ENCODE measurements around the gene HBS1L. TPM values are rescaled to one million over a fixed set of nuclear protein-coding genes. Genes with fewer than 3 reads are reported as not detected.

Gene HBS1L
- total RNA-seq, 3 donors from 2014 or later (not counting 1 experiment from before 2014, with no cell fraction given): 75.3 to 82.2 (median 80.1) TPM

GRCh38 chr6:134945045-134945444 lies 109.6 kb downstream of the HBS1L start:
- Histone ChIP-seq H3K9me3 (ENCODE audit: control insufficient read depth, insufficient read depth, low read length) (no peaks in the 10 kb centered on the region), H3K36me3 (ENCODE audit: control insufficient read depth, insufficient read depth, low read length) (no peaks in the 10 kb centered on the region), H3K4me3 (ENCODE audit: low read length) (no peak overlapping the region), H3K27me3 (ENCODE audit: control insufficient read depth, insufficient read depth, low read length) (no peaks in the 10 kb centered on the region), H3K4me1 (ENCODE audit: control insufficient read depth, insufficient read depth, low read length) (no peaks in the 10 kb centered on the region), H3K27ac (ENCODE audit: low read length) (no peak overlapping the region)
- Mint-ChIP-seq H3K4me1 (no peaks in the 10 kb centered on the region), H3K4me3 (no peak overlapping the region), H3K27ac (no peak overlapping the region), H3K36me3 (no peaks in the 10 kb centered on the region), H3K9me3 (no peaks in the 10 kb centered on the region), H3K27me3 (ENCODE audit: low read depth in 2 of 2) (no peaks in the 10 kb centered on the region)
- no peak for TF ChIP-seq CTCF (IDR thresholded peaks at IDR 0.05)
- intact Hi-C loops (cut with micrococcal nuclease): no loop called here
- ATAC-seq: no peak
- no peak for DNase-seq

- H3K4me1 ChIP-seq (ENCODE audit: control insufficient read depth, insufficient read depth, low read length): no peaks in the 10 kb centered on the region
- DNase-seq (no peak), ATAC-seq (no peak)
- H3K36me3 Mint-ChIP-seq: no peaks in the 10 kb centered on the region
- H3K4me3 Mint-ChIP-seq: no peak overlapping the region
- no peaks in the 10 kb centered on the region for H3K9me3 Mint-ChIP-seq
- H3K27me3 ChIP-seq (ENCODE audit: control insufficient read depth, insufficient read depth, low read length): no peaks in the 10 kb centered on the region
- H3K27ac Mint-ChIP-seq: no peak overlapping the region
- H3K4me1 Mint-ChIP-seq: no peaks in the 10 kb centered on the region
- intact Hi-C loops (cut with micrococcal nuclease): no loop called here
- no peak overlapping the region for H3K4me3 ChIP-seq (ENCODE audit: low read length)
- TF ChIP-seq CTCF (IDR thresholded peaks at IDR 0.05): no peak
- no peaks in the 10 kb centered on the region for H3K36me3 ChIP-seq (ENCODE audit: control insufficient read depth, insufficient read depth, low read length)
- 95% methylated on average over 9 of the region's 9 CpGs for WGBS (ENCODE audit: insufficient coverage)
- no peaks in the 10 kb centered on the region for H3K9me3 ChIP-seq (ENCODE audit: control insufficient read depth, insufficient read depth, low read length)
- H3K27ac ChIP-seq (ENCODE audit: low read length): no peak overlapping the region
- H3K27me3 Mint-ChIP-seq (ENCODE audit: low read depth in 2 of 2): no peaks in the 10 kb centered on the region
Observed at GRCh38 chr6:134943522-134944111, 111.0 kb downstream of the HBS1L start.

GRCh38 chr6:134938896-134939295 lies 115.7 kb downstream of the HBS1L start:
- H3K4me3 ChIP-seq (ENCODE audit: low read length): no peak overlapping the region
- no peaks in the 10 kb centered on the region for H3K9me3 ChIP-seq (ENCODE audit: control insufficient read depth, insufficient read depth, low read length)
- DNase-seq: peak in 1 of 2 donors; percentile 72
- no peaks in the 10 kb centered on the region for H3K4me1 ChIP-seq (ENCODE audit: control insufficient read depth, insufficient read depth, low read length)
- Mint-ChIP-seq H3K9me3 (no peaks in the 10 kb centered on the region), H3K27me3 (ENCODE audit: low read depth in 2 of 2) (no peaks in the 10 kb centered on the region), H3K4me3 (no peak overlapping the region), H3K36me3 (no peaks in the 10 kb centered on the region), H3K4me1 (no peaks in the 10 kb centered on the region), H3K27ac (no peak overlapping the region)
- peak in 1 of 3 donors; percentile 39 for ATAC-seq
- no peak overlapping the region for H3K27ac ChIP-seq (ENCODE audit: low read length)
- intact Hi-C loops (cut with micrococcal nuclease): no loop called here
- WGBS (ENCODE audit: insufficient coverage): 23% methylated on average over 3 of the region's 5 CpGs
- TF ChIP-seq CTCF (IDR thresholded peaks at IDR 0.05): no peak
- no peaks in the 10 kb centered on the region for H3K36me3 ChIP-seq (ENCODE audit: control insufficient read depth, insufficient read depth, low read length)
- H3K27me3 ChIP-seq (ENCODE audit: control insufficient read depth, insufficient read depth, low read length): no peaks in the 10 kb centered on the region

GRCh38 chr6:134937426-134937825 lies 117.2 kb downstream of the HBS1L start:
- Mint-ChIP-seq H3K36me3 (no peaks in the 10 kb centered on the region), H3K4me1 (no peaks in the 10 kb centered on the region), H3K4me3 (no peak overlapping the region), H3K27ac (no peak overlapping the region), H3K9me3 (no peaks in the 10 kb centered on the region), H3K27me3 (ENCODE audit: low read depth in 2 of 2) (no peaks in the 10 kb centered on the region)
- 80% methylated on average over 4 of the region's 5 CpGs for WGBS (ENCODE audit: insufficient coverage)
- H3K36me3 ChIP-seq (ENCODE audit: control insufficient read depth, insufficient read depth, low read length): no peaks in the 10 kb centered on the region
- no peak overlapping the region for H3K4me3 ChIP-seq (ENCODE audit: low read length)
- TF ChIP-seq CTCF (IDR thresholded peaks at IDR 0.05): no peak
- no peak overlapping the region for H3K27ac ChIP-seq (ENCODE audit: low read length)
- ATAC-seq: no peak
- no peaks in the 10 kb centered on the region for H3K9me3 ChIP-seq (ENCODE audit: control insufficient read depth, insufficient read depth, low read length)
- no peaks in the 10 kb centered on the region for H3K4me1 ChIP-seq (ENCODE audit: control insufficient read depth, insufficient read depth, low read length)
- intact Hi-C loops (cut with micrococcal nuclease): no loop called here
- no peaks in the 10 kb centered on the region for H3K27me3 ChIP-seq (ENCODE audit: control insufficient read depth, insufficient read depth, low read length)
- DNase-seq: no peak
